ENCODE results near the gene ANKRD52. TPM values are rescaled to one million over a fixed set of nuclear protein-coding genes. Genes with fewer than 3 reads are reported as not detected.

ANKRD52 gene
- total and polyA plus RNA-seq, 8 donors = 8.0 to 25.1 (median 17.5) TPM

DNA sequence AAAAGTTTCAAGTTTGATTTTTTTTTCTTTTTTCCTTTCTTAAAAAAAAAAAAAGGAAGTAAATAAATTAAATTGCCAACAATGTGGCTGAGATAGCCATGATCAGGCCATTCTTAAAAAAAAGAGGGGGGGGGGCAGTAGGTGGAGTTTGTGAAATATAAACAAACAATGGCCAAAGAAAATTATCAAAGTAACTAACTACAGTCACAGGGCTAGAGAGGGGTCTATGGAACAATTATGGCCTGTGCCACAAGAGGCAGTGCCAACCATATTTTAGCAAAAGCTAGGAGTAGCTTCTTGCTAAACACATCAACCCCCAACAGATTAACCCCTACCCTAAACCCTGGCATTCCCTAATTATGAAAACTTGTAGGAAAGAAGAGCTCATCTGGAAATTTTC is 52.7 kb downstream of the ANKRD52 start:
- TF ChIP-seq, protein P1, sequence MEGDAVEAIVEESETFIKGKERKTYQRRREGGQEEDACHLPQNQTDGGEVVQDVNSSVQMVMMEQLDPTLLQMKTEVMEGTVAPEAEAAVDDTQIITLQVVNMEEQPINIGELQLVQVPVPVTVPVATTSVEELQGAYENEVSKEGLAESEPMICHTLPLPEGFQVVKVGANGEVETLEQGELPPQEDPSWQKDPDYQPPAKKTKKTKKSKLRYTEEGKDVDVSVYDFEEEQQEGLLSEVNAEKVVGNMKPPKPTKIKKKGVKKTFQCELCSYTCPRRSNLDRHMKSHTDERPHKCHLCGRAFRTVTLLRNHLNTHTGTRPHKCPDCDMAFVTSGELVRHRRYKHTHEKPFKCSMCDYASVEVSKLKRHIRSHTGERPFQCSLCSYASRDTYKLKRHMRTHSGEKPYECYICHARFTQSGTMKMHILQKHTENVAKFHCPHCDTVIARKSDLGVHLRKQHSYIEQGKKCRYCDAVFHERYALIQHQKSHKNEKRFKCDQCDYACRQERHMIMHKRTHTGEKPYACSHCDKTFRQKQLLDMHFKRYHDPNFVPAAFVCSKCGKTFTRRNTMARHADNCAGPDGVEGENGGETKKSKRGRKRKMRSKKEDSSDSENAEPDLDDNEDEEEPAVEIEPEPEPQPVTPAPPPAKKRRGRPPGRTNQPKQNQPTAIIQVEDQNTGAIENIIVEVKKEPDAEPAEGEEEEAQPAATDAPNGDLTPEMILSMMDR (IDR thresholded peaks at IDR 0.05) = no peak
- H3K27me3 ChIP-seq = no peaks in the 10 kb centered on the region
- intact Hi-C loops (cut with DNase I) = no loop called here
- no peak overlapping the region for H3K4me3 ChIP-seq
- DNase-seq = no peak
- no peak for ATAC-seq
- H3K4me1 ChIP-seq = no peaks in the 10 kb centered on the region
- FAIRE-seq = no peak
- no peak overlapping the region for H3K27ac ChIP-seq
- H3K36me3 ChIP-seq = peaks cover 6 to 38% (median 16%) of the 10 kb centered on the region in 3 donors
- no peaks in the 10 kb centered on the region for H3K9me3 ChIP-seq

DNA sequence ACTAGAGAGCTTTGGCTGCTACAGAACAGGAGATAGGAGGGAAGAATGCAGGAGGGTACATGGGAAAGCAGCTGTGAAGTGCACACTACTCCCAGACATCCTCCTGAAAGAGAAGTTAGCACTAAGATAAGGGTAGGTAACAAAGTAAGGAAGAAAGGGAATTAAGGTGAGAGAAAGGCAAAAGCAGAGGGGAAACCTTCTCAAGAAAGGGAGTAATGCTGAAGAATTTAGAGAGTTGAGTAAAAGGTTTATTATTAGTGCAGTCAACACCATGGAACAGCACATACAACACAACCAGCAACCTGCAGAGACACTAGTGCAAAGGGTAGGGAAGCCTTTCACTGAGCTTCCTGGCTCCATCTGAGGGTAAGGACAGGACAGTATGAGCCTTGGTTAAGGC is 53.9 kb downstream of the ANKRD52 start:
- intact Hi-C loops (cut with DNase I) = no loop called here
- peaks cover 6 to 28% (median 12%) of the 10 kb centered on the region in 3 donors for H3K36me3 ChIP-seq
- TF ChIP-seq, protein P1 (IDR thresholded peaks at IDR 0.05) = no peak
- H3K27me3 ChIP-seq = no peaks in the 10 kb centered on the region
- H3K4me1 ChIP-seq = no peaks in the 10 kb centered on the region
- no peak for FAIRE-seq
- no peak for ATAC-seq
- no peaks in the 10 kb centered on the region for H3K9me3 ChIP-seq
- no peak overlapping the region for H3K4me3 ChIP-seq
- no peak for DNase-seq
- H3K27ac ChIP-seq = no peak overlapping the region

DNA sequence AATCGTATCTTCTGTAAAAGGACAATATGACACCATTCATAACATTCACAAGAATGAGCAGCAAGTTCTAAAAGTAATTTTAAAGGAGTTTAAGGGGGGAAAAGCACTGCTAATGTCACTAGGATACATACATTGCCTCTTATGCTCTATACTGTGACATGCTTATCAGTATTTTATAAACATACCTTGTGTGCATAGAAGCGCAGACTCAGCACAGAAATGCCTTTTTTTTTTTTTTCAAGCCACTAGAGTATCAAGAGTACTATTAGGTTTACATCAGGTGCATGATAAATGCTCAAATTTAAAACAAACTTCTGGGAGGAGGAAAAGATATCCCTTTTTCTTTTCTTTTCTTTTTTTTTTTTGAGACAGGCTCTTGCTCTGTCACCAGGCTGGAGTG is 55.3 kb downstream of the ANKRD52 start:
- FAIRE-seq (no peak), ATAC-seq (no peak), DNase-seq (no peak)
- Histone ChIP-seq H3K27me3 (no peaks in the 10 kb centered on the region), H3K9me3 (no peaks in the 10 kb centered on the region), H3K36me3 (peaks cover 4 to 23% (median 7%) of the 10 kb centered on the region in 3 donors), H3K4me1 (no peaks in the 10 kb centered on the region), H3K4me3 (no peak overlapping the region), H3K27ac (no peak overlapping the region)
- intact Hi-C loops (cut with DNase I) = no loop called here
- 51 to 60% methylated on average over 2 of the region's 2 CpGs for WGBS, 2 donors
- TF ChIP-seq, protein P1 (IDR thresholded peaks at IDR 0.05) = no peak

DNA sequence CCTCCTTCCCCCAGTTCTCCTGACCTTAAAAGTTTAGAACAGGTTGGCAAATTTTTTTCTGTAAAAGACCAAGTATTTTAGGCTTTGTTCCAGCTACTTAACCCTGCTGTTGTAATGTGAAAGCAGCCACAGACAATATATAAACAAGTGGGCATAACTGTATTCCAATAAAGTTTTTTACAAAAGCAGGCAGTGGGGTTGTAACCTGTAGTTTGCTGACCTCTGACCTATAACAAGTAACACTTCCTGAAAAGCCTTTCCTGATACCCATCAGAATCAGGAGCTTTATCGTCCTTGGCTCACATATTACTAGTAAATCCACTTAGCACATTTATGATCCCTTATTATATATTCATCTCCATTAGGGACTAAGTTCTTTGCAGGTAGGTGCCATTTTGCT is 55.8 kb downstream of the ANKRD52 start:
- no peak overlapping the region for H3K27ac ChIP-seq
- H3K4me3 ChIP-seq = no peak overlapping the region
- no peak for DNase-seq
- H3K9me3 ChIP-seq = no peaks in the 10 kb centered on the region
- WGBS, 2 donors = 24 to 37% methylated on average over 1 of the region's 1 CpG
- no peak for ATAC-seq
- no peaks in the 10 kb centered on the region for H3K4me1 ChIP-seq
- peaks cover 0 to 18% (median 3%) of the 10 kb centered on the region in 3 donors for H3K36me3 ChIP-seq
- H3K27me3 ChIP-seq = no peaks in the 10 kb centered on the region
- TF ChIP-seq, protein P1 (IDR thresholded peaks at IDR 0.05) = no peak
- intact Hi-C loops (cut with DNase I) = no loop called here
- no peak for FAIRE-seq

DNA sequence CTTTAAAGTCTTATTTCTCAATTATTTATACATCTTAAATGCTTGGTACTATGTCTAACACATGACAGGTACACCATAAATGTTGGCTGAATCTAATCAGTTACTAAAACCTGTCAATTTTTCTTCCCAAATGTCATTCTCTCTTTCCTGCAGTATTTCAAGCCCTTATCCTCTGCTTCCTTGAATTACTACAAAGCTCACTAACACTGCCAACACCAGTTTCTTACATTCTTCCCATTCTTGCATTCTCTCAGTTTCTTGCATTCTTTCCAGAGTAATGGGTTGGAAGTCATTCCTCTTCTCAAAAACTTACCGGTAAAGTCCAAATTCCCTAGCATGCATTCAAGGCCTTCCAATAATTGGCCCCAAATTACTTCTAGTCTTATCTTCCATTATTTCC is 59.3 kb downstream of the ANKRD52 start:
- no peak for DNase-seq
- TF ChIP-seq, protein P1 (IDR thresholded peaks at IDR 0.05) = no peak
- no peak overlapping the region for H3K4me3 ChIP-seq
- no peak for FAIRE-seq
- H3K4me1 ChIP-seq = no peaks in the 10 kb centered on the region
- ATAC-seq = no peak
- H3K27ac ChIP-seq = no peak overlapping the region
- 58 to 77% methylated on average over 1 of the region's 1 CpG for WGBS, 2 donors
- H3K9me3 ChIP-seq = no peaks in the 10 kb centered on the region
- intact Hi-C loops (cut with DNase I) = loop anchor here in 1 of 3 donors (10.0 kb wide), 1 partner anchor 56 kb away; the partner anchor contains the start of gene ANKRD52
- no peaks in the 10 kb centered on the region for H3K27me3 ChIP-seq
- no peaks in the 10 kb centered on the region for H3K36me3 ChIP-seq

All from pancreas (tissue), 10 donors.